HepG2 (cell line): ENCODE results near the gene SLC13A3. TPM values are rescaled to one million over a fixed set of nuclear protein-coding genes. Genes with fewer than 3 reads are reported as not detected.

ENCODE experiments used
- ARID4A ChIP-seq: sonication (generic); formaldehyde crosslinking; IDR thresholded peaks from 2 replicates; pipeline ENCODE4 v1.5.0; 2020; ENCODE audit warnings: mild to moderate bottlenecking, missing genetic modification reagents, borderline replicate concordance
- ATF7-NPFF ChIP-seq: sonication (generic); formaldehyde crosslinking; IDR thresholded peaks from 2 replicates; pipeline ENCODE4 v1.8.1; 2023; ENCODE audit warnings: mild to moderate bottlenecking, low read depth, missing genetic modification reagents, moderate library complexity
- FLYWCH1 ChIP-seq: sonication (generic); formaldehyde crosslinking; IDR thresholded peaks from 2 replicates; pipeline ENCODE4 v1.8.1; 2023; ENCODE audit warnings: mild to moderate bottlenecking, missing genetic modification reagents
- HOXA7 ChIP-seq: sonication (generic); formaldehyde crosslinking; IDR thresholded peaks from 2 replicates; pipeline ENCODE4 v1.8.1; 2022; ENCODE audit warnings: mild to moderate bottlenecking, missing genetic modification reagents, moderate library complexity
- IRX3 ChIP-seq: sonication (generic); formaldehyde crosslinking; IDR thresholded peaks from 2 replicates; pipeline ENCODE4 v1.8.1; 2023; ENCODE audit warnings: mild to moderate bottlenecking, low read depth, missing genetic modification reagents, borderline replicate concordance
- PAXIP1 ChIP-seq: sonication (generic); formaldehyde crosslinking; conservative IDR thresholded peaks from 2 replicates; pipeline ENCODE4 v1.4.0; 2020; ENCODE audit warnings: mild to moderate bottlenecking, missing genetic modification reagents, moderate library complexity
- PTBP1 ChIP-seq: fragments of 200-400 bp; formaldehyde crosslinking; IDR thresholded peaks from 2 replicates; pipeline ENCODE4 v1.6.1; 2018; ENCODE audit warnings: low read length, low read depth; ENCODE audit not compliant: poor library complexity, severe bottlenecking
- RAD21 ChIP-seq: fragments of 450-650 bp; formaldehyde crosslinking; IDR thresholded peaks from 2 replicates; pipeline ENCODE4 v1.5.0; 2020; ENCODE audit warnings: mild to moderate bottlenecking
- RXRB ChIP-seq: IDR thresholded peaks from 2 replicates; pipeline ENCODE4 v1.6.1; 2016; ENCODE audit warnings: borderline replicate concordance, missing genetic modification reagents, missing compliant biosample characterization
- SAFB2 ChIP-seq: sonication (generic); formaldehyde crosslinking; IDR thresholded peaks from 2 replicates; pipeline ENCODE4 v1.5.1; 2020; ENCODE audit warnings: missing genetic modification reagents, low read depth, mild to moderate bottlenecking, borderline replicate concordance
- SP5 ChIP-seq: IDR thresholded peaks from 2 replicates; pipeline ENCODE4 v1.6.1; 2016; ENCODE audit warnings: low read depth, borderline replicate concordance
- ZFP36L2 ChIP-seq: sonication (generic); formaldehyde crosslinking; IDR thresholded peaks from 2 replicates; pipeline ENCODE4 v1.4.0; 2020; ENCODE audit warnings: missing genetic modification reagents
- ZNF263 ChIP-seq: sonication (generic); formaldehyde crosslinking; IDR thresholded peaks from 2 replicates; pipeline ENCODE4 v1.4.0; 2020; ENCODE audit warnings: missing genetic modification reagents
- ZNF280D ChIP-seq: sonication (generic); formaldehyde crosslinking; IDR thresholded peaks from 2 replicates; pipeline ENCODE4 v1.5.1; 2020; ENCODE audit warnings: mild to moderate bottlenecking, missing genetic modification reagents
- ZNF430 ChIP-seq: sonication (generic); formaldehyde crosslinking; IDR thresholded peaks from 2 replicates; pipeline ENCODE4 v1.9.0; 2021; ENCODE audit warnings: mild to moderate bottlenecking, missing genetic modification reagents
- polyA plus RNA-seq, 8 experiments: library from polyadenylated mRNA; depleted of rRNA in 3 of 8; stranded (reverse) in 7 of 8; unstranded in 1 of 8; fragments of >200 nt; fragmentation: Illumina TruSeq in 4 of 8; extraction: Trizol in 4 of 8; gene quantifications; 2 replicates each; pipeline versions ENCODE4 v1.2.1 to v1.2.3, GENCODE V29; 2011 to 2016; ENCODE audit warnings: low read depth in 4 of 8, missing spikeins in 1 of 8, mixed read lengths in 1 of 8; ENCODE audit not compliant: insufficient read depth in 1 of 8
- total RNA-seq, 5 experiments: library from RNA; depleted of rRNA; stranded (reverse); fragments of >200 nt; fragmentation: Illumina TruSeq; extraction: Trizol; gene quantifications; 2 replicates each; pipeline ENCODE4 v1.2.3, GENCODE V29; 2016; ENCODE audit warnings: low read depth in 1 of 5

The SLC13A3 gene
- total and polyA plus RNA-seq, 2 of the 13 experiments (the other 11 are each of a cell fraction or from before 2014, with no cell fraction given), result 66.5 to 76.0 TPM

GRCh38 chr20:46681032-46681854, 30.0 kb upstream of the SLC13A3 start (continued):
- peak; percentile 30; the same call in 1 of the 2 replicates for TF ChIP-seq ARID4A (CRISPR knock-in tag)
- peak; percentile 39; the same call in 1 of the 2 replicates for TF ChIP-seq SP5 (CRISPR knock-in tag)
- TF ChIP-seq ATF7-NPFF, result no peak
- TF ChIP-seq ZNF280D (CRISPR knock-in tag), result peak; percentile 70; the same call in 1 of the 2 replicates
- no peak for TF ChIP-seq PTBP1
- peak; percentile 64; the same call in 1 of the 2 replicates for TF ChIP-seq RXRB
- TF ChIP-seq HOXA7 (CRISPR knock-in tag), result no peak; the same call in 1 of the 2 replicates
- peak; percentile 5; the same call in 1 of the 2 replicates for TF ChIP-seq PAXIP1 (CRISPR knock-in tag)
- TF ChIP-seq IRX3 (CRISPR knock-in tag), result no peak
- no peak for TF ChIP-seq ZNF430 (CRISPR knock-in tag)
- no peak for TF ChIP-seq ZFP36L2 (CRISPR knock-in tag)
- TF ChIP-seq SAFB2 (CRISPR knock-in tag), result peak; percentile 63; the same call in 1 of the 2 replicates
- peak; percentile 98 for TF ChIP-seq RAD21 (CRISPR knock-in tag)
- no peak for TF ChIP-seq FLYWCH1 (CRISPR knock-in tag)
- peak; percentile 94 for TF ChIP-seq ZNF263 (CRISPR knock-in tag)
